Muscle of leg (tissue), 11 donors: Measurements from ENCODE around the gene COL4A2. TPM values are rescaled to one million over a fixed set of nuclear protein-coding genes. Genes with fewer than 3 reads are reported as not detected.
A peak's percentile ranks its signal among the peaks of the same experiment; 100 is the strongest.

ENCODE experiments used
- DNase-seq: peaks from one replicate; pipeline ENCODE4 v3.0.0; 2013
- H3K27ac ChIP-seq: one replicate; pipeline ENCODE4 v1.5.1; 2013; ENCODE audit warnings: mild to moderate bottlenecking, low read length, control low read depth
- H3K27me3 ChIP-seq: one replicate; pipeline ENCODE4 v1.6.1; 2013; ENCODE audit warnings: low read length; ENCODE audit not compliant: control insufficient read depth, insufficient read depth
- H3K36me3 ChIP-seq: one replicate; pipeline ENCODE4 v1.6.1; 2013; ENCODE audit warnings: low read length; ENCODE audit not compliant: control insufficient read depth, insufficient read depth
- H3K4me1 ChIP-seq: one replicate; pipeline ENCODE4 v1.6.1; 2013; ENCODE audit warnings: low read length; ENCODE audit not compliant: control insufficient read depth, insufficient read depth
- H3K4me3 ChIP-seq: one replicate; pipeline ENCODE4 v1.5.1; 2013; ENCODE audit warnings: low read length, control low read depth
- H3K9me3 ChIP-seq: replicated peaks from 2 replicates; pipeline ENCODE4 v1.6.1; 2013; ENCODE audit warnings: low read depth, low read length; ENCODE audit not compliant: control insufficient read depth
- WGBS: methylation state at CpG from one replicate; pipeline ENCODE4 v1.1.5; 2013; ENCODE audit warnings: missing lambda C conversion rate; ENCODE audit not compliant: insufficient coverage; 5-methylcytosine and 5-hydroxymethylcytosine counted together
- polyA plus RNA-seq, 8 donors: library from polyadenylated mRNA; unstranded; fragments of 120-200 nt; gene quantifications; one replicate each; pipeline versions ENCODE4 v1.2.1 to v1.2.3, GENCODE V29; 2013; ENCODE audit warnings: inconsistent platforms in 1 of 8, low replicate concordance in 1 of 8; ENCODE audit not compliant: insufficient read length in 8 of 8, insufficient read depth in 1 of 8
- total RNA-seq: library from RNA; stranded (reverse); fragments of 120-200 nt; gene quantifications from one replicate; pipeline ENCODE4 v1.2.4, GENCODE V29; 2013

Gene COL4A2
- total and polyA plus RNA-seq, 9 donors: 429 to 712 (median 555) TPM

DNA sequence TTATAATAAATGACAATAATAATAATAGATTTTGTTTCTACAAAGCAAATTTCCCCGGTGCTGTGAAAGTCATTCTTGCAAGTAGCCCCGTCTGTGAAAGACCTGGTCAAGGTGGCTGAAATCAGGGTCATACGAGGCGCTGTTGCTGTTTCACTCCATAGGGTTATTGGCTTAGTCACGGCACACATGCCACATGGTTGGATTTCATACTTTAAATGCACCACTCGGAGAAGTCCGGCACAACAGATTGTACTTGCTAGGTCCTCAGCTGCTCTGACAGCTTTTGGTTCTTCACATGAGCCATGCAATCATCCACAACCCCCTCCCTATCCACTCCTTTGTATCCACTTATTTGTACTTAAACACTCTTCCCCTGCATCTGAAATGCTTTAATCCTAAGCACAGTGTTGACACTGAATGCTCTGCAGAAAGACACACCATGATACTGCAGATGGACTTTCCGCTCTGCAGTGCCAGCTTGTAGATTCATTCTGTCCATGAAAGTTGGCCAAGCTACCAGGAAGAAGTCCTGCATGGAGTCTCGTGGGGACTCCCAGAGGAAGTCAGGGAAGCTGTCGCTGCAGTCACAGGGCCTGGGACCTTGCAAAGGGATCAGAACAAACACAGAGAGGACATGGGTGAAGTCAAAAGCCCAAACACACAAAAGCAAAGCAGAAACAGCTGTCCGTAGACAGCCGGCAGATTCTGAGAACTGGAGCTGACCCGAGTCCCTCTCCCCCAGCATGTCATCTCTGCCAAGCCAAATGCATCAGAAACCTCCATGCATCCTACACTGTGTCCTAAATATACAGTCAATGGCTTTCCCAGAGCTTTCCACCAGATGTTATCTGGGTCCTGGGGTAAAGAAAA, 124.6 kb downstream of the COL4A2 start:
- no peak overlapping the region for H3K4me3 ChIP-seq
- peak; percentile 95 for DNase-seq
- 43% methylated on average over 13 of the region's 13 CpGs for WGBS
- H3K27me3 ChIP-seq: no peaks in the 10 kb centered on the region
- no peaks in the 10 kb centered on the region for H3K9me3 ChIP-seq
- H3K36me3 ChIP-seq: peaks cover 45% of the 10 kb centered on the region
- peak overlapping the region; percentile 88 for H3K27ac ChIP-seq
- peaks cover 41% of the 10 kb centered on the region for H3K4me1 ChIP-seq

DNA sequence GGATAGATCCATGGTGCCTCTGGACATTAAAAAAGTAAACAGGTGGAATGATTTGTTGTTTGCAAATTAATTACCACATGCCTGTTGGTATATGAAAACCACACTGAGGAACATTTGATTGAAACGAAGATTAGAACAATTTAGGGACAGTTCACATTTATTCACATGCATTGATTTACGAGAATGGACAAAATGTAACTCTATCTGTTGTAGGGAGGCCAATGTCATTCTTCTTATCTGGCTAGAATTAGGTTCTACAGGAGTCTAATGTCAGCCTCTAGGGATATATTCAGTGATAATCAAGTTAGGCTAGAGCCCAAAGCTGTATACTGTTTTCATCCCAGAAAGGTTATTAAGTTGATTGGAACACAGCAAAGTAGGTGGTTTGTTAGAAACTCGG, 125.4 kb downstream of the COL4A2 start:
- H3K4me3 ChIP-seq: no peak overlapping the region
- no peak for DNase-seq
- H3K36me3 ChIP-seq: peaks cover 52% of the 10 kb centered on the region
- WGBS: 50% methylated on average over 1 of the region's 3 CpGs
- peaks cover 46% of the 10 kb centered on the region for H3K4me1 ChIP-seq
- H3K9me3 ChIP-seq: no peaks in the 10 kb centered on the region
- H3K27me3 ChIP-seq: no peaks in the 10 kb centered on the region
- H3K27ac ChIP-seq: peak overlapping the region; percentile 88

DNA sequence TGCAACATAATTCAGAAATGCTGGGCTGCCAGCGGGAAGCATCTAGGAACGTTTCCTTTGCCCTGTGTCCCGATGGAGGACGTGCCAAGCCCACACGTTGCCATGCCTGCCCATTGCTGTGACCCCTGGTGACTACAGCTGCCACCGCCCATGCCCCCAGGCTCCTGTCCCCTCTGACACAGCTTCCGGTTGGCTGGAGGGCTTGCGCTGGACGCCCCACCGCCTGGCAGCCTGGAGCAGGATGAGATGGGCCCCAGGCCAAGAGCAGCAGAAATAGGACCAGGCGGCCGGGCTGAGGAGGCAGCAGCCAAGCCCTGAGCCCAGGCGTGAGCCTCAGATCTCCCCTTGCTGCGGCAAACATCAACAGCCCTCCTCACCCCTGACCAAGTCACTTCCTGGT, 125.9 kb downstream of the COL4A2 start:
- Histone ChIP-seq H3K4me1 (peaks cover 46% of the 10 kb centered on the region), H3K9me3 (no peaks in the 10 kb centered on the region), H3K36me3 (peaks cover 55% of the 10 kb centered on the region), H3K4me3 (no peak overlapping the region), H3K27ac (peak overlapping the region; percentile 88), H3K27me3 (no peaks in the 10 kb centered on the region)
- DNase-seq: peak; percentile 72
- 54% methylated on average over 13 of the region's 14 CpGs for WGBS

DNA sequence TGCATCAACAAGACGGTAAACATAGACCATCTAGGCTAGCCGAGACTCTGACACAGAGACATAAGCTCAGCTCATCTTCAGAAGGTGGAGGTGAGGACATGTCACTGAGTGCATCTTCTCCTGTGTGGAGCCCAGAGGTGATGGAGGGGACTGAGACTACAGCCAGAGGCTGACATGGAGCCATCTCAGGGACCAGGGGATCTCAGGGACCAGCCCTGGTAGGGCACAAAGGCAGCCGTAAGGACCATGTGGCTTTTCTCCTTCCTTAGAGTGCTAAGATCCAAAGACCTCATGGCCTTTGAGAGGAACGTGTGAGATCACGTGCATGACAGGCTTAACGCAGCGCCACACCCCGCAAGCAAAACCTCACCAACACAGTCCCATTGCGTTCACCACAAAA, 127.5 kb downstream of the COL4A2 start:
- peak overlapping the region; percentile 31 for H3K27ac ChIP-seq
- no peaks in the 10 kb centered on the region for H3K9me3 ChIP-seq
- peaks cover 46% of the 10 kb centered on the region for H3K4me1 ChIP-seq
- no peak for DNase-seq
- WGBS: 86% methylated on average over 7 of the region's 9 CpGs
- H3K27me3 ChIP-seq: no peaks in the 10 kb centered on the region
- peaks cover 60% of the 10 kb centered on the region for H3K36me3 ChIP-seq
- no peak overlapping the region for H3K4me3 ChIP-seq

DNA sequence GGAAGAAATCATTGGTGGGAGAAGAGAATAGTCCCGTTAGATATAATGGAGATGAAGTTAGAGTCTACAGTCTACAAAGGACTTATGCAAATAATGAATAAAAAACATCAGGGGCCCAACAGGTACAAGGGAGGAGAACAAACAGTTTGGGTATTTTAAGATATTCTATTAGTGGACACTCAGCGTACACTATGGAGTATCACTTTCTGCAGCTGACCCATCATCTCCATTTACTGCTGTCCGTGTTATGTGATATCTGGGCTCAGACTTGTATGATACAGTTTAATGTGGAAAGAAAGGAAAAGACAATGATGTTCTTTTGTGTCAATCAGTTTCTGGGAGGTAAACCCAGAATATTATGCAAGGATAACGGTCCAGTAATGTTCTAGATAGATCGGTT, 128.2 kb downstream of the COL4A2 start:
- Histone ChIP-seq H3K9me3 (no peaks in the 10 kb centered on the region), H3K27ac (no peak overlapping the region), H3K36me3 (peaks cover 63% of the 10 kb centered on the region), H3K27me3 (no peaks in the 10 kb centered on the region), H3K4me1 (peaks cover 46% of the 10 kb centered on the region), H3K4me3 (no peak overlapping the region)
- no peak for DNase-seq
- WGBS: no CpG with 5 or more reads among the region's 5 CpGs

DNA sequence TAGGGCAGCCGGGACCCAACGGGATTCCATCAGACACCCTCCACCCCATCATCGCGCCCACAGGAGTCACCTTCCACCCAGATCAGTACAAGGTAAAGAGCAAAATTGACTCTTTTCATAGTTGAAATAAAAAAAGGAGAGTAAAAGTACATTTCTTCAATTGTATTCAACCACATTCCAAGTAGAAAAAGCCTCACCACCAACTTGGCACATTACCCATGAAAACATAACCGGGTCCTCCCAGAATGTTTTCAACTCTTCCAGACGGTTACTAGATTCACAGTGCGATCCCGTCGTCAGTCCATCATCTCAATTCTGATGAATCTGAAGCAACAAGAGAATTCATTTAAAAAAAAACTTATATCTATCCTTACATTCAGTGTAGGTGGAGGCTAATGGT, 129.2 kb downstream of the COL4A2 start:
- Histone ChIP-seq H3K36me3 (peaks cover 65% of the 10 kb centered on the region), H3K4me3 (no peak overlapping the region), H3K4me1 (peaks cover 36% of the 10 kb centered on the region), H3K27ac (no peak overlapping the region), H3K27me3 (no peaks in the 10 kb centered on the region), H3K9me3 (no peaks in the 10 kb centered on the region)
- DNase-seq: no peak
- WGBS: 68% methylated on average over 2 of the region's 9 CpGs

DNA sequence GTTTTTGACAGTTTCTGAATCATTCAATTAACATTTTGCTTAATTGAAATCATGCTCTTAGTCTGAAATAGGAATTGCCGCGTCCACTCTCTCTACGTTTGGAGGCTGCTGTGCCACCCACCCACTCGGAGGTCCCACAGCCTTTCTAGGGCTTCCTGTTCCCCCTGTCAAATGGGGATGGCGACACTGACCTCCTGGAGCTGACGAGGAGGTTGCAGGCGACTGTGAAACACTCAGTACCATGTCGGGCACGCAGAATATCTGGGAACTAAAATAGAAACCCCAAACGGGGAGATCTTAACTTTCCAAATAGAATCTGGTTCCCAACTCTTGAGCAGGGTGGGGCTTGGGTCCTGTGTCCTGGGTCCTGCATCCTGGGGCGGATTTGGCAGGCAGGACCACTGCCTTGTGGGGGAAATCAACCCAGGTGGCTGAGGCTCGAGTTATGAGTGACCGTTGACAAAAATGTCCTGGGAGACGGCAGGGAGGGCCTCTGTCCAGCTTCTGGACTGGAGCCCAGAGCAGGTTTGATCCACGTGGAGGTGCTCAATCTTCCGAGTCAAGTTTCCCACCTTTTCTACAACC, 129.8 kb downstream of the COL4A2 start:
- Histone ChIP-seq H3K27me3 (no peaks in the 10 kb centered on the region), H3K4me1 (peaks cover 30% of the 10 kb centered on the region), H3K27ac (no peak overlapping the region), H3K36me3 (peaks cover 68% of the 10 kb centered on the region), H3K9me3 (no peaks in the 10 kb centered on the region), H3K4me3 (no peak overlapping the region)
- 71% methylated on average over 14 of the region's 16 CpGs for WGBS
- DNase-seq: no peak

DNA sequence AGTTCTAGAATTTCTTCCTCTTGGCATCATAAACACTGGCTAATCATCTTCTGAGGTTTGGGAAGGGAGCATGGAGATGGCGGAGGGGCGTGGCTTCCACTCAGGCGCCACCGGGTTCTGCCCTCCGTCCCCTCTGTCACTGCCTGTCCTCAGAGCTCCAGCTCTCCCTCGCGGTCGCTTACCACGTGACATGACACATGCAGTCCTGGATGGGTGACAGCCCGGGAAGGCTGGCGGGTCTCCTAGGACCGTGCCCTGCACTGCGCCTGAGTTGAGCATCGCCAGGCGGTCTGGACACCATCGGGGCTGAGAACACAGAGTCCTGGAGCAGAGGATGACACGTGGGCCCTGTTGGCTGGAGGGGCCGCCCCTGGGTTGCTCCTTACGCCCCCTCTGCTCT, 131.1 kb downstream of the COL4A2 start:
- no peak overlapping the region for H3K4me3 ChIP-seq
- H3K4me1 ChIP-seq: peaks cover 26% of the 10 kb centered on the region
- peaks cover 75% of the 10 kb centered on the region for H3K36me3 ChIP-seq
- H3K9me3 ChIP-seq: no peaks in the 10 kb centered on the region
- H3K27me3 ChIP-seq: no peaks in the 10 kb centered on the region
- no peak for DNase-seq
- 85% methylated on average over 19 of the region's 19 CpGs for WGBS
- no peak overlapping the region for H3K27ac ChIP-seq

DNA sequence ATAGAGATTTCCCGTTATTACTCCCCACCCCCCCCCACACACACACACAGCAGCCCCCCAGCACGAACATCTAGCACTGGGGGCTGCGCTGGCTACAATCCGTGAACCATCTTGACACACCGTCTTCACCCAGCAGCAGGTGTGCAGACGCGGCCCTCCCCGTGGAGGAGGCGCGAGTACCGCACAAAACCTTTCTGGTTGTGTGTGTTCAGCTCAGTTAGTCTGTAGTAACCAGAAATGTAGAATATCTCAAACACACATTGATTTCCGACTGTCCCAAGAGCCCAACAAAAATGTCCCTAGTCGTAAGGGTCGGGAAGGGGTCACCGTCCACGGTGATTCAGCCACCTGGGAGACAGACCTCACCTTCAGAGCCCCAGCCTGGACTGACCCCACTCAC, 131.7 kb downstream of the COL4A2 start:
- H3K4me3 ChIP-seq: no peak overlapping the region
- no peak overlapping the region for H3K27ac ChIP-seq
- no peak for DNase-seq
- peaks cover 76% of the 10 kb centered on the region for H3K36me3 ChIP-seq
- H3K9me3 ChIP-seq: no peaks in the 10 kb centered on the region
- 100% methylated on average over 1 of the region's 16 CpGs for WGBS
- H3K4me1 ChIP-seq: peaks cover 21% of the 10 kb centered on the region
- no peaks in the 10 kb centered on the region for H3K27me3 ChIP-seq

DNA sequence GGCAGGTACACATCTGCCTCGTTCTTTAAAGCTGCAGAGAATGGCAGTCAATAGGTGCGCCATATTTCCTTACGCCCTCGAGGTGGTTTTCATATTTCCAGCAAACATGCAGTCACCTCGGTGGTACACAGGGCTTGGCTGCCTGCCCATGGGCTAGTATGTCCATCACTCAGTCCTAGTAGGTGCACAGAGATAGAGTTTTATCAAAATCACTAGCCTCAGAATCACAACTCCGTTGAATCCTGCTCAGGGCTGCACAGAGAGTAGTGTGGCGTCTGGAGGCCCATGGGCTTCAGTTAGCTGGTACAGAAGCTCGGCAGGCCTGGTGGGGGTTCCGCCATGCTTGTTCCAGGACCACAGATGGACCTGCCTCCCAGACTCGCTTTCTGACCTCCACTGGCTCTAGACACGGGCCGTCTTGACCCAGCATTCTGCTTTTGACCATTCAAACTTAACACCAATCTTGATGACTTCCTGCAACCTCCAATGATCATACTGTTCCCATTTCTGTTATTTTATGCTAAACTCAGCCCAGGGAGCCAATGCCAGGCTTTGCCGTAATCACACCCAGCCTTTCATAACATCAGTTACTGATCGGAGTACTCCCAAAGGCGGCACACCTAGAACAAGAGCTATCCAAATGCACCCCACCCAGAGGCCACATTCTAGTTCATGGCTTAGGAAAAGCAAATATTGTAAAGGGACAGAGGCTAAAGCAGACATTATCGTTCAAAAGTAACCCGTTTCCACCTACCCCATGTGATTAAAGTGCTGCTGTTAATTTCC, 134.1 kb downstream of the COL4A2 start:
- Histone ChIP-seq H3K9me3 (no peaks in the 10 kb centered on the region), H3K27ac (no peak overlapping the region), H3K27me3 (no peaks in the 10 kb centered on the region), H3K4me1 (peaks cover 11% of the 10 kb centered on the region), H3K4me3 (no peak overlapping the region), H3K36me3 (peaks cover 76% of the 10 kb centered on the region)
- DNase-seq: no peak
- 86% methylated on average over 10 of the region's 17 CpGs for WGBS
